ENCODE data around the gene S100A14. TPM values are rescaled to one million over a fixed set of nuclear protein-coding genes. Genes with fewer than 3 reads are reported as not detected.
"Not testable (repeated sequence)": the region's sequence is repeated elsewhere in the genome, so short reads cannot be mapped to it uniquely, and the experiment has no call there.

S100A14 gene
- polyA plus RNA-seq, 3 donors from 2014 or later, result not detected

DNA sequence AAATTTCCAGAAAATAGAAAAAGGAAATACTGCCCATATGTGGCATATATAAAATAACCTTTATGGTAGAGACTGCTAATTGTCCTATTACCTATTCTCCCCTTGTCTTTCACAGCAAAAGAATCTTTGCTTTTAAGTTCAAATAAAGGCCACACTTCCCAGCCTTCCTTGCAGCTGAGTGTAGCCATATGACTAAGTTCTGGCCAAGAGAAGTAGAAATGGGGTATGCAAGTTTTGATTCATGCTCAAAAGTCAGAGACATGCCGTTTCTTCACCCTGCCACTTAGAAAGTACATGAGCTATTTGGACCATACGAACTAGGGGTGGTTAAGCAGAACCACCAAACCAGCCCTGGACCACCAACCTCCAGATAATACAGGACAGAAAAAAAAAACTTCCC, 32.1 kb downstream of the S100A14 start:
- DNase-seq, result no peak
- Mint-ChIP-seq H3K4me1 (no peaks in the 10 kb centered on the region), H3K9me3 (no peaks in the 10 kb centered on the region), H3K27ac (no peak overlapping the region), H3K36me3 (no peaks in the 10 kb centered on the region), H3K27me3 (ENCODE audit: low read depth in 3 of 3) (peaks cover 0 to 16% (median 9%) of the 10 kb centered on the region in 3 donors), H3K4me3 (no peak overlapping the region)

DNA sequence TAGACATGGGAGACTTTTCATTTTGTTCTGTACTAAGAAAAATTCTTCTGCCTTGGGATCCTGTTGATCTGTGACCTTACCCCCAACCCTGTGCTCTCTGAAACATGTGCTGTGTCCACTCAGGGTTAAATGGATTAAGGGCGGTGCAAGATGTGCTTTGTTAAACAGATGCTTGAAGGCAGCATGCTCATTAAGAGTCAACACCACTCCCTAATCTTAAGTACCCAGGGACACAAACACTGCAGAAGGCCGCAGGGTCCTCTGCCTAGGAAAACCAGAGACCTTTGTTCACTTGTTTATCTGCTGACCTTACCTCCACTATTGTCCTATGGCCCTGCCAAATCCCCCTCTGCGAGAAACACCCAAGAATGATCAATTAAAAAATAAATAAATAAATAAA, 32.6 kb downstream of the S100A14 start:
- not testable (repeated sequence) for DNase-seq, H3K9me3 Mint-ChIP-seq, H3K4me1 Mint-ChIP-seq, H3K4me3 Mint-ChIP-seq, H3K27ac Mint-ChIP-seq, H3K36me3 Mint-ChIP-seq
- H3K27me3 Mint-ChIP-seq (ENCODE audit: low read depth in 3 of 3), result peaks cover 0 to 14% (median 10%) of the 10 kb centered on the region in 3 donors

DNA sequence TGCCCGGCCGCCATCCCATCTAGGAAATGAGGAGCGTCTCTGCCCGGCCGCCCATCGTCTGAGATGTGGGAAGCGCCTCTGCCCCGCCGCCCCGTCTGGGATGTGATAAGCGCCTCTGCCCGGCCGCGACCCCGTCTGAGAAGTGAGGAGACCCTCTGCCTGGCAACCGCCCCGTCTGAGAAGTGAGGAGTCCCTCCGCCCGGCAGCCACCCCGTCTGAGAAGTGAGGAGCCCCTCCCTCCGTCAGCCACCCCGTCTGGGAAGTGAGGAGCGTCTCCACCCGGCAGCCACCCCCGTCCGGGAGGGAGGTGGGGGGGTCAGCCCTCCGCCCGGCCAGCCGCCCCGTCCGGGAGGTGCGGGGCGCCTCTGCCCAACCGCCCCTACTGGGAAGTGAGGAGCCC, 33.3 kb downstream of the S100A14 start:
- H3K27ac Mint-ChIP-seq, H3K36me3 Mint-ChIP-seq, H3K4me1 Mint-ChIP-seq, H3K4me3 Mint-ChIP-seq, DNase-seq, H3K9me3 Mint-ChIP-seq: not testable (repeated sequence)
- H3K27me3 Mint-ChIP-seq (ENCODE audit: low read depth in 3 of 3), result peaks cover 0 to 14% (median 14%) of the 10 kb centered on the region in 3 donors

DNA sequence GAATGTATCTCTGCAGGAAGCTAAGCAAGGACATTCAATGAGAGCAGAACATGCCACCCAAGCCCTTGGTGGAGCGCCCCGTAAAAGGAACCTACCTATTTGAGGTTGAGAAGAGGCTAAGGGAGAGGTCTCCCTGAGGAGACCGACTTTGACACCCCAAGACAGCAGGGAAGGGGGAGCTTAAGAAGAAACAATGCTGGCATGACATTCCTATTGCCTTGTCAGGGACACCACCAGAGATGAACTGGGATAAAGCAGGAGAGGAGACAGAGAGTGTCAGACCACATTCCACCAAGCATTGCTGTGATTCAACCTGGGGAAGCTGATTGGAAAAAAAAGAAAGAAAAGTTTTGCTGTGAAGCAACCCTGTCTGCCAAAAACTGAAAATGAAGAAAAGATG, 37.2 kb downstream of the S100A14 start:
- Mint-ChIP-seq H3K36me3 (no peaks in the 10 kb centered on the region), H3K4me1 (no peaks in the 10 kb centered on the region), H3K27ac (no peak overlapping the region), H3K27me3 (ENCODE audit: low read depth in 3 of 3) (peaks cover 3 to 20% (median 6%) of the 10 kb centered on the region in 3 donors), H3K4me3 (no peak overlapping the region), H3K9me3 (no peaks in the 10 kb centered on the region)
- no peak for DNase-seq

DNA sequence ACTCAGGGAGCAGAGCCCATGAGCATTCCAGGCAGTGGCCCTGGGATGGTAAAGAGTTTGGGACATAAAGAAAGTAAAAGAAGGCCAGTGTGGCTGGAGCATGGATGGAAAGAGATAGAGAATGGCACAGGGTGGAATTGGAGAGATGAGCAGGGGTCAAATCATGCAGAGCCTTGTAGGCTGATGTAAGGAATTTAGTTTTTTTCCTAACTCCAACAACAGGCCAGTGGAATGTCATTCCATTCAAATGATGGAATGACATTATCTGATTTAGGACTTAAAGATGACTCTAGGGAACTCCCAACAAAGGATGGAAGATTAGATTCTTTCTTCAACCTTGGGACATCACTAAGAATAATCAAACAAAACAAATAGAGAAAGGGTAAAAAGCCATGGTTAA, 37.6 kb downstream of the S100A14 start:
- DNase-seq, result no peak
- Mint-ChIP-seq H3K9me3 (no peaks in the 10 kb centered on the region), H3K36me3 (no peaks in the 10 kb centered on the region), H3K4me1 (no peaks in the 10 kb centered on the region), H3K27me3 (ENCODE audit: low read depth in 3 of 3) (peaks cover 3 to 20% (median 6%) of the 10 kb centered on the region in 3 donors), H3K4me3 (no peak overlapping the region), H3K27ac (no peak overlapping the region)

DNA sequence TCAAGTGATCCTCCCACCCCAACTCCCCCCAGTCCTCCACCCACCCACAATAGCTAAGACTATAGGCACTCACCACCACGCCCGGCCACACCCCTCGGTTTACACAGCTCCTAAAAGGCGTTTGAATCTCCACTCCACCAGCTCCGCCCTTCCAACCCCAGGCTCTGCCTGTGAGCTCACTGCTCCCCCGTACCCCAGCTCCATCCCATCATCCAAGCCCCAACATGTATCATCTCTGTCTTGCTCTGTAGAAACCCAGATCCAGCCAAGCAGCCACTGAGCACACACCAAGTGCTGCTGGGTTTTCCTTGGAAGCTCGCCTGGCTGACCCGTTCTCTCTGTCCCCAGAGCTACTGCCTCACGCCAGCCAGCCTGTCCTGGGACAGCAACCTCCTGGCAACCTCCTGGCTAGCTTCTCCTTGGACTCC, 38.5 kb downstream of the S100A14 start:
- H3K36me3 Mint-ChIP-seq, result no peaks in the 10 kb centered on the region
- no peaks in the 10 kb centered on the region for H3K4me1 Mint-ChIP-seq
- no peak overlapping the region for H3K27ac Mint-ChIP-seq
- DNase-seq, result no peak
- peaks cover 3 to 20% (median 6%) of the 10 kb centered on the region in 3 donors for H3K27me3 Mint-ChIP-seq (ENCODE audit: low read depth in 3 of 3)
- no peak overlapping the region for H3K4me3 Mint-ChIP-seq
- H3K9me3 Mint-ChIP-seq, result no peaks in the 10 kb centered on the region

DNA sequence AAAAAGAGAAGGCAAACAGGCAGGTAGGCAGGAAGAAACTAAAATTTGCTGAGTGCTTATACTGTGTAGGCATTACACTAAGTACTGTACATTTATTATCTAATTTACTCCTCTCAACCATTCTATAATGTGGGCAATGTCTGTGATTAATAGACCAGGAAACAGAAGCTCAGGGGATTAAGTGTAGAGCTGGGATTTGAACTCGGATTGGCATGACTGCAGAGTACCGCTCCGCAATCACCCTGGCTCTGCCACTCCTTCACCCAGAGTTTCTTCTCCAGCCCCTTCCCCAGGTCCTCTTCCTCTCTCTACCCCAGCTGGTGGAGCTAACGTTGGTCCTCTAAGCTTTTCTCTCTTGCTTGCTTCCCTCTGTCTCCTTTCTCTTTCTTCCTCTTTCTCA, 39.0 kb downstream of the S100A14 start:
- no peaks in the 10 kb centered on the region for H3K9me3 Mint-ChIP-seq
- DNase-seq, result no peak
- peaks cover 3 to 20% (median 6%) of the 10 kb centered on the region in 3 donors for H3K27me3 Mint-ChIP-seq (ENCODE audit: low read depth in 3 of 3)
- no peak overlapping the region for H3K27ac Mint-ChIP-seq
- no peak overlapping the region for H3K4me3 Mint-ChIP-seq
- H3K4me1 Mint-ChIP-seq, result no peaks in the 10 kb centered on the region
- H3K36me3 Mint-ChIP-seq, result no peaks in the 10 kb centered on the region

DNA sequence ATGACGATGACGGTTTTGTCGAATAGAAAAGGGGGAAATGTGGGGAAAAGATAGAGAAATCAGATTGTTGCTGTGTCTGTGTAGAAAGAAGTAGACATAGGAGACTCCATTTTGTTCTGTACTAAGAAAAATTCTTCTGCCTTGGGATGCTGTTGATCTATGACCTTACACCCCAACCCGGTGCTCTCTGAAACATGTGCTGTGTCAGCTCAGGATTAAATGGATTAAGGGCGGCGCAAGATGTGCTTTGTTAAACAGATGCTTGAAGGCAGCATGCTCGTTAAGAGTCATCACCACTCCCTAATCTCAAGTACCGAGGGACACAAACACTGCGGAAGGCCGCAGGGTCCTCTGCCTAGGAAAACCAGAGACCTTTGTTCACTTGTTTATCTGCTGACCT, 40.6 kb downstream of the S100A14 start:
- not testable (repeated sequence) for H3K36me3 Mint-ChIP-seq, H3K9me3 Mint-ChIP-seq, H3K4me3 Mint-ChIP-seq, H3K27ac Mint-ChIP-seq, DNase-seq, H3K4me1 Mint-ChIP-seq
- peaks cover 3 to 22% (median 6%) of the 10 kb centered on the region in 3 donors for H3K27me3 Mint-ChIP-seq (ENCODE audit: low read depth in 3 of 3)

DNA sequence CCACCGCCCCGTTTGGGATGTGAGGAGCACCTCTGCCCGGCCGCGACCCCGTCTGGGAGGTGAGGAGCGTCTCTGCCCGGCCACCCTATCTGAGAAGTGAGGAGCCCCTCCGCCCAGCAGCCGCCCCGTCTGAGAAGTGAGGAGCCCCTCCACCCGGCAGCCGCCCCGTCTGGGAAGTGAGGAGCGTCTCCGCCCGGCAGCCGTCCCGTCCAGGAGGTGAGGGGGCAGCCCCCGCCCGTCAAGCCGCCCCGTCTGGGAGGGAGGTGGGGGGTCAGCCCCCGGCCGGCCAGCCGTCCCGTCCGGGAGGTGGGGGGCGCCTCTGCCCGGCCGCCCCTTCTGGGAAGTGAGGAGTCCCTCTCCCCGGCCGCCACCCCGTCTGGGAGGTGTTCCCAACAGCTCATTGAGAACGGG, 41.0 kb downstream of the S100A14 start:
- not testable (repeated sequence) for H3K4me3 Mint-ChIP-seq, H3K27ac Mint-ChIP-seq, H3K9me3 Mint-ChIP-seq, H3K4me1 Mint-ChIP-seq, H3K36me3 Mint-ChIP-seq, DNase-seq
- peaks cover 3 to 22% (median 6%) of the 10 kb centered on the region in 3 donors for H3K27me3 Mint-ChIP-seq (ENCODE audit: low read depth in 3 of 3)

DNA sequence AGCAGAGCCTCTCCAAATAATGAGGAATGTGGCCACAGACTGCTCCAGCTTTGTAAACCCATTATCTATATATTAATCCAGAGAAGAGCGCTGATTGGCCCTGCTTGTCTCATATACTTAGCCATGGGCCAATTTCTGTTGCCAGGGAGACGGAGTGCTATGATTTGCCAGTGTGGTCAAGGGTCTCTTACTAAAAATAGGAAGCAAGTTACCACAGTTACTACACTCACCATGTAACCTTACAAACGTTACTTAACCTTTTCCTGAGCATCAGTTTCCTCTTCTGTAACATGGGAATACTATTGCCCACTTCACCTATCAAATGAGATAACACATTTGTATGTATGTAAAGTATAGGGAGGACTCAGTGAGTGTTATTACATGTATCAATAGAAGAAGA, 42.8 kb downstream of the S100A14 start:
- no peaks in the 10 kb centered on the region for H3K9me3 Mint-ChIP-seq
- H3K36me3 Mint-ChIP-seq, result no peaks in the 10 kb centered on the region
- no peak for DNase-seq
- H3K27ac Mint-ChIP-seq, result peak overlapping the region in 1 of 6 donors; percentile 11
- H3K4me1 Mint-ChIP-seq, result peaks cover 4 to 5% of the 10 kb centered on the region in 2 donors
- no peak overlapping the region for H3K4me3 Mint-ChIP-seq
- peaks cover 1 to 15% (median 5%) of the 10 kb centered on the region in 3 donors for H3K27me3 Mint-ChIP-seq (ENCODE audit: low read depth in 3 of 3)

DNA sequence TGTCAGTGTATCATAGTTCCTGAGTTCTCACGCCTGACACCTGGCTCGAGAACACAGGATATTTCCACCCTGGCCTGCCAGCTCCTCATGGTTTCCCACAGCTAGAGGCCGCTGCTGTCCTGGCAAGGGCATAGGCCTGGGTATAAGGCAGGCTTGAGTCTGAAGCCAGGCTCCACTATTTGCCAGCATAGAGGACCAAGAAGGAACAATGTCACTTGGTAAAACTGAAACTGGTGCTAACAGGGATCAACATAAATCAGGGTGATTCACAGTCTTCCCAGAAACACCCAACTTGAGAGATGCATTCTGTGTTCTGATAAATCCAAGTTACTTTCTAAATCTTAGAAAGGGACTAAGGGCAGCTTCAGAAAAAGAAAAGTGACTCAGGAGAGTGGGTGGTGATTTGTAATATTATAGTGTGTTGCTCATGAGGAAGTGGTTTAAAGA, 43.5 kb downstream of the S100A14 start:
- Mint-ChIP-seq H3K27ac (no peak overlapping the region), H3K36me3 (no peaks in the 10 kb centered on the region), H3K4me1 (peaks cover 10 to 12% of the 10 kb centered on the region in 2 donors), H3K9me3 (no peaks in the 10 kb centered on the region), H3K27me3 (ENCODE audit: low read depth in 3 of 3) (peaks cover under 1 to 12% (median 5%) of the 10 kb centered on the region in 3 donors), H3K4me3 (no peak overlapping the region)
- DNase-seq, result peak in 1 of 3 donors; percentile 12

DNA sequence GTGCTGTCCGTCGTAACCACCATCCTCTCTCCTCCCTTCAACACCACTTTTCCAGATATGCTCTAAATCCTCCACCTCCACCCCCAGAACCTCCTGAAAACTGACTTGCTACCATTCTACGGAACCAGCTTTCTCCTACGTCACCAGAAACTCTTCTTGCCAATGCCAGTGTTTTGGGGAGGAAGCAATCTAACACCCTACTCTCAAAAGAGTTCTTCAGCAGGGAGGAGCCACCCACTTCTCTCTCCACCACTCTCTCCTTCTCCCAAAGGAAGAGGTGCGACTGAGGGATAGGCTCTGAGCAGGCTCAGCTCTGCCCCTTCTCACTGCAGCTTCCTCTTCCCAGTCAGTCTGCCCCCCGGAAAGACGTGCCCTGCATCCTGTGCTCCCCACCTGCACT, 44.4 kb downstream of the S100A14 start:
- no peak overlapping the region for H3K27ac Mint-ChIP-seq

DNA sequence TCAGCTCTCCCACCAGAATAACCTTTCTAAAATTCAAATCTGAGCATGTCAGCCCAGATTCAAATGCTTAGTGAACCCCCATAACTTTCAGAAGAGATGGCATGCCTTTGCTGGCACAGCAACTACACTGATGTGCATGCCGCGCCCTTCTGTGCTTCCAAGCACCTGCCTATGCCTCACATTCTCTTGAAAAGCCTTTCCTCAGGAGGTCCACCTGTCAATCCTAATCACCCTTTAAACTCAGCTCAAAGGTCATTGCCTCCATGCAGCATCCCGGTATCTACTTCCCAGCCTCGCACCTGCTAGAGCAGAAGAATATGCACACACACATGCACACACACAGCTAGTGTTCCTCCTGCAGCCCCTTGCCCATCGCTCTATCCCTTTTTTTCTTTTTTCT, 45.3 kb downstream of the S100A14 start:
- H3K4me3 Mint-ChIP-seq, result no peak overlapping the region
- no peaks in the 10 kb centered on the region for H3K9me3 Mint-ChIP-seq
- peak overlapping the region in 1 of 6 donors; percentile 59 for H3K27ac Mint-ChIP-seq
- DNase-seq, result no peak
- H3K4me1 Mint-ChIP-seq, result peaks cover 22 to 29% of the 10 kb centered on the region in 2 donors
- H3K27me3 Mint-ChIP-seq (ENCODE audit: low read depth in 3 of 3), result peaks cover 0 to 5% (median 2%) of the 10 kb centered on the region in 3 donors
- H3K36me3 Mint-ChIP-seq, result no peaks in the 10 kb centered on the region

More for the DNA sequence above, 44.4 kb downstream of the S100A14 start:
- Mint-ChIP-seq H3K4me1 (peaks cover 15 to 20% of the 10 kb centered on the region in 2 donors), H3K4me3 (no peak overlapping the region), H3K9me3 (no peaks in the 10 kb centered on the region), H3K27me3 (ENCODE audit: low read depth in 3 of 3) (peaks cover 0 to 8% (median 2%) of the 10 kb centered on the region in 3 donors), H3K36me3 (no peaks in the 10 kb centered on the region)
- no peak for DNase-seq

DNA sequence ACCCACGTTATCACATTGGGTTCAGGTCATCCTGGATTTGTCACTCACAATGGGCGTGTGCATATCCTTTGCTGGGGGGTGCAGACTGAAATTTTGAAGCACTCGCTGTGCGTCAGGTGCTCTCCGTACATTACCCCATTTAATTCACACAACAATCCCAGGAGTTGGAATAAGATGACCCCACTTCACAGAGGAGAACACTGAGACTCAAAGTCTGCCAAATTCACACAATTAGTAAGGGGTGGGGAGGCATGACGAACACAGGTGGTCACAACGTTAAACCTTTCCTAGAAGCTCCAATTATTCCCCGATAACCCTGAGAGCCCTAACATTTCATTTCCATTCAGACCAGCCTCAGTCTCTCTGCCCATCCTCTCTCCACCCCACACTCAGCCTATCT, 46.7 kb downstream of the S100A14 start:
- Mint-ChIP-seq H3K27me3 (ENCODE audit: low read depth in 3 of 3) (peaks cover 0 to 5% (median 2%) of the 10 kb centered on the region in 3 donors), H3K9me3 (no peaks in the 10 kb centered on the region), H3K36me3 (no peaks in the 10 kb centered on the region), H3K4me3 (no peak overlapping the region), H3K27ac (peak overlapping the region in 1 of 6 donors; percentile 65), H3K4me1 (peaks cover 27 to 33% of the 10 kb centered on the region in 2 donors)
- no peak for DNase-seq

All from immature natural killer cell (primary cell).